Activated T-helper 2 cell treated with anti-CD3 and anti-CD28 coated beads, Interferon-gamma antibody, Interleukin-2, Interleukin-4, amounts not matched to agents 10 μg/mL and 5 μg/mL and 100 μg/mL, durations not matched to agents 14 hours and 24 hours and 36 hours (primary cell): ENCODE measurements around the gene MIER2. TPM values are rescaled to one million over a fixed set of nuclear protein-coding genes. Genes with fewer than 3 reads are reported as not detected.

Experiments used
- DNase-seq: peaks from one replicate; pipeline ENCODE4 v3.0.0; 2021; ENCODE audit warnings: low spot score
- H3K27ac Mint-ChIP-seq: one replicate; pipeline ENCODE4 v1.8.0; 2021; ENCODE audit warnings: mixed read lengths
- H3K27me3 Mint-ChIP-seq: one replicate; pipeline ENCODE4 v1.8.0; 2021; ENCODE audit warnings: low read depth, mixed read lengths
- H3K36me3 Mint-ChIP-seq: one replicate; pipeline ENCODE4 v1.8.0; 2021; ENCODE audit warnings: low read depth, mixed read lengths
- H3K4me1 Mint-ChIP-seq: one replicate; pipeline ENCODE4 v1.8.0; 2021; ENCODE audit warnings: low read depth, mixed read lengths
- H3K4me3 Mint-ChIP-seq: one replicate; pipeline ENCODE4 v1.8.0; 2021; ENCODE audit warnings: low read depth, mild to moderate bottlenecking, moderate library complexity, mixed read lengths
- H3K9me3 Mint-ChIP-seq: one replicate; pipeline ENCODE4 v1.8.0; 2021; ENCODE audit warnings: mixed read lengths
- intact Hi-C: fragments of 100-400 bp; cut with micrococcal nuclease; formaldehyde crosslinking; loops from one replicate; pipeline ENCODE4 v1.15.1; 2023
- total RNA-seq: library from RNA; stranded (reverse); gene quantifications from 2 replicates; pipeline ENCODE4 v1.2.3, GENCODE V29; 2022

MIER2 gene
- total RNA-seq, 1 donor from 2014 or later, result 30.5 TPM

DNA sequence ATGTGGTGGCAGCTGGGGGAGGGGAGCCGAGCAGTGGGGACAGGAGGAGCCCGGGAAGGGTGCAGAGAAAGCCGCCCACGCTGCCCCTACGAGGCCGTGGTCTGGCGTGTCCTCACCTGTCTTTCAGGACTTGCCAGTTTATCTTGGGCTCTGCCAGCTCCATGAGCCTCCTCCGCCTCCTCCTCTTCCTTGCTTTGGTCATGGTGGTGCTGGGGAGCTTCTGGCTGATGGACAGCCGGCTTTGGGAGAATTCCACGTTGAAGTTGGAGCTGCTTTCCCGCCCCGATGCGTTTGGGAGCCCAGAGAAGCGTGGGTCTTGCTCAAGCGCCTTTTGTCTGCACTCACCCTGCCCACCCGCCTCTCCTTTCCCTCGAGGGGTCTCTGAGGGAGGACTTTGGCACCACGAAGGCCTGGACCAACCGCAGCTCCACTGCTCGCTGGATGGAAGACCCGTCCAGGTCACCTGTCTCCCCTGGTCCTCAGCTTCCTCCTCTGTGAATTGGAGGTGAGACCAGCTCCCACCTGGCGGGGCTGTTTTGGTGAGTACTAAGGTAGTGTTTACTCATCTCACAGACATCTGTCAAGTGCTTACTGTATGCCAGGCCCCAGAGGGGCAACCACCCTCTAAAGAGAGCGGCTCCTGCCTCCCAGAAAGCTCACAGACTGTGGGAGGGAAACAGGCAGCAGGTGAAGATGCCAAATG, 29.7 kb upstream of the MIER2 start:
- Mint-ChIP-seq H3K36me3 (no peaks in the 10 kb centered on the region), H3K4me3 (no peak overlapping the region)
- intact Hi-C loops, result no loop called here

DNA sequence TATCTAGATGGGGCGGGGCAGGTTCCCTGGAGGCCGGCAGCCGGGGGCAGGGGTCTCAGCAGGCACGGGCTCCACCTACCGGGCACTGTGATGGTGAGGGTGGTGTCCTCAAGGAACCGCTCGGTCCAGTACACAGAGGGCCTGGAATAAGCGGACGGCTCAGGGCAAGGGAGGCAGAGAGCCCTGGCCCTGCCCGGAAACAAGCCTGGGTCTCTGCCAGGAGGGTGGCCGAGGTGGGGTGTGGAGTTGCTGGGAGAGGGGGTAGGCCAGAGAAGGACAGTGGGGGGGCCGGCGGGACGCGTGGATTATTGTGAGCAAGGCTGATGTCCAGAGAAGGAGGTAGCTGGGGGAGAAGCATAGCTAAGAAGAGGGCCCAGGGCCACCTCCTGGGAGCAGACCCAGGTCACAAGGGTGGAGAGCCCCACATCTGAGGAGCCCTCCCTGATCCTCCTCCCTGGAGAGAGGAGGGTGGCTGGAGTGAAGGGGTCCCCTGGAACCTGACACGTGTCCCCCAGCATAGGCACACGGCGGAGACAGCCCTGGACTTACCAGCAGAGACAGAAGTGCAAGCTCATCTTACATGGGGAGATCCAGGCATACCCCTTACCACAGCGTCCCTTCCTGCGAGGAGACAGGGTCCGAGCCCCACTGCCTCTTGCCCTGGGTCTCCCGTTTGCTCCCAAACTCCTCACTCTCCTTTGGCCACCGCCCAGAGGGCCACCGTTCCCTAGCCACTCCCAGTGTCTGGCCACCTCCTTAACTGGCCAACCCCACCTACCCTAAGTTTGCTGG, 29.0 kb upstream of the MIER2 start:
- Mint-ChIP-seq H3K4me1 (no peaks in the 10 kb centered on the region), H3K4me3 (no peak overlapping the region), H3K36me3 (no peaks in the 10 kb centered on the region), H3K27me3 (no peaks in the 10 kb centered on the region), H3K27ac (no peak overlapping the region), H3K9me3 (no peaks in the 10 kb centered on the region)
- no peak for DNase-seq
- intact Hi-C loops, result no loop called here

More for the DNA sequence above, 29.7 kb upstream of the MIER2 start:
- Mint-ChIP-seq H3K9me3 (no peaks in the 10 kb centered on the region), H3K4me1 (no peaks in the 10 kb centered on the region), H3K27ac (no peak overlapping the region), H3K27me3 (no peaks in the 10 kb centered on the region)
- DNase-seq, result no peak

GRCh38 chr19:372306-372890, 27.8 kb upstream of the MIER2 start:
- Mint-ChIP-seq H3K9me3 (no peaks in the 10 kb centered on the region), H3K4me3 (no peak overlapping the region), H3K27me3 (no peaks in the 10 kb centered on the region), H3K27ac (no peak overlapping the region), H3K4me1 (no peaks in the 10 kb centered on the region), H3K36me3 (no peaks in the 10 kb centered on the region)
- intact Hi-C loops, result no loop called here
- DNase-seq, result no peak

- H3K27me3 Mint-ChIP-seq, result no peaks in the 10 kb centered on the region
- DNase-seq, result no peak
- H3K4me3 Mint-ChIP-seq, result no peak overlapping the region
- intact Hi-C loops, result no loop called here
- H3K27ac Mint-ChIP-seq, result no peak overlapping the region
- no peaks in the 10 kb centered on the region for H3K9me3 Mint-ChIP-seq
- no peaks in the 10 kb centered on the region for H3K4me1 Mint-ChIP-seq
- no peaks in the 10 kb centered on the region for H3K36me3 Mint-ChIP-seq
Measured at GRCh38 chr19:371501-372168, 27.0 kb upstream of the MIER2 start.

- no peaks in the 10 kb centered on the region for H3K27me3 Mint-ChIP-seq
- no peaks in the 10 kb centered on the region for H3K4me1 Mint-ChIP-seq
- no peak overlapping the region for H3K27ac Mint-ChIP-seq
- H3K9me3 Mint-ChIP-seq, result no peaks in the 10 kb centered on the region
- no peak overlapping the region for H3K4me3 Mint-ChIP-seq
- H3K36me3 Mint-ChIP-seq, result no peaks in the 10 kb centered on the region
- DNase-seq, result no peak
- intact Hi-C loops, result no loop called here
Measured at GRCh38 chr19:370641-371330, 26.2 kb upstream of the MIER2 start.

GRCh38 chr19:369876-370275, 25.3 kb upstream of the MIER2 start:
- Mint-ChIP-seq H3K27me3 (no peaks in the 10 kb centered on the region), H3K4me1 (no peaks in the 10 kb centered on the region), H3K4me3 (no peak overlapping the region), H3K36me3 (no peaks in the 10 kb centered on the region), H3K9me3 (no peaks in the 10 kb centered on the region), H3K27ac (no peak overlapping the region)
- no peak for DNase-seq
- intact Hi-C loops, result no loop called here

DNA sequence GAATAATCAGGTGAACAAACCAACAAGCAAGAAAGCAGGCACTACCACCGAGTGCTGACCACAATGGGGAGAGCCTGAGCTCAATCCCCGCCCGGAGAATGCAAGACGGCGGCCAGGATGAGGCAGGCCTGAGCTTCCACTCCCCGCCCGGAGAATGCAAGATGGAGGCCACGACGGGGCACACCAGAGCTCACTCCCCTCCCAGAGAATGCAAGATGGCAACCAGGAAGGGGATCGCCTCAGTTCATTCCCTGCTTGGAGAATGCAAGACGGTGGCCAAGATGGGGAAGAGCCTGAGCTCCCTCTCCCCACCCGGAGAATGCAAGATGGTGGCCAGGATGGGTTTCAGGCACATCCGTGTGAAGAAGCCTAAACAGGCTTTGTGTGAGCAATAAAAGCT, 24.7 kb upstream of the MIER2 start:
- no peaks in the 10 kb centered on the region for H3K36me3 Mint-ChIP-seq
- H3K4me3 Mint-ChIP-seq, result no peak overlapping the region
- intact Hi-C loops, result no loop called here
- no peak for DNase-seq
- H3K9me3 Mint-ChIP-seq, result no peaks in the 10 kb centered on the region
- no peak overlapping the region for H3K27ac Mint-ChIP-seq
- H3K4me1 Mint-ChIP-seq, result no peaks in the 10 kb centered on the region
- no peaks in the 10 kb centered on the region for H3K27me3 Mint-ChIP-seq

DNA sequence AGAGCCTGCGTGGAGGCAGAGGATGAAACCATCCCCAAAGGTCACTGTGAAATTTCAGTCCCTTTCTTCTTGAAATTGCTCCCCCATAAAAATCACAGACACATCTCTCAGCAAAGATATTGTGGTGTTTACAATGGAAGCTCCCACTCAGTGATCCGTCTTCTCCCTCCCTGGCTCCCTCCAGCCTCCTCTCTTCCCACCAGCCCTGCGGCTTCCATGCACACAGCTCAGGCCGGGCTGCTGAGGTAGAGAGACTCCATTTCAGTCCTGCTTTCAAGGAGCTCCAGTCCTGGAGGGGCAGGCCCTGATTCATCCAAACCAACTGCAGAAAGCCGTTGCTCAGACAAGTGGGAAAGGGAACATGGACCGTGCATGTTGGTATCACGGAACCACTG, 24.0 kb upstream of the MIER2 start:
- Mint-ChIP-seq H3K36me3 (no peaks in the 10 kb centered on the region), H3K9me3 (no peaks in the 10 kb centered on the region), H3K4me3 (no peak overlapping the region), H3K27ac (no peak overlapping the region), H3K27me3 (no peaks in the 10 kb centered on the region), H3K4me1 (no peaks in the 10 kb centered on the region)
- DNase-seq, result no peak
- intact Hi-C loops, result no loop called here

GRCh38 chr19:367963-368629, 23.5 kb upstream of the MIER2 start:
- Mint-ChIP-seq H3K27me3 (no peaks in the 10 kb centered on the region), H3K4me1 (no peaks in the 10 kb centered on the region), H3K9me3 (no peaks in the 10 kb centered on the region), H3K4me3 (no peak overlapping the region), H3K27ac (no peak overlapping the region), H3K36me3 (no peaks in the 10 kb centered on the region)
- DNase-seq, result no peak
- intact Hi-C loops, result no loop called here

DNA sequence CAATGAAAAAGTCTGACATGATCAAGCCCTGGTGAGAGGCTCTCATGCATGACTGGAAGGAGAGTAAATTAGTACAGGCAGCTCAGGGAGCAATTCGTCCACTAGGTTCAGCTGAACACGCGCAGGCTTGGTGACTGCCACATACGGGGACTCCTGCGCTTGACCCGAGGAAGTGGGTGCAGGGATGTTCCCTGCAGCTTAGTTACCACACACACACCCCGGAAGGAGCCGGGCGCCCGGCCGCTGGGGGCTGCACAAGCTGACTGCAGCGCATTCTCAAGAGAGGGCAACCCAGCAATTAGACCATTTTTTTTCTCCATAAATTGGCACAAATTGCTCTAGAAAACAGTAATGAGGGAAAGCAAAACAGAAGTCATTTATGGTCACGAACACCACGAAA, 23.0 kb upstream of the MIER2 start:
- no peaks in the 10 kb centered on the region for H3K36me3 Mint-ChIP-seq
- intact Hi-C loops, result no loop called here
- H3K4me3 Mint-ChIP-seq, result no peak overlapping the region
- no peaks in the 10 kb centered on the region for H3K27me3 Mint-ChIP-seq
- H3K4me1 Mint-ChIP-seq, result no peaks in the 10 kb centered on the region
- DNase-seq, result no peak
- no peaks in the 10 kb centered on the region for H3K9me3 Mint-ChIP-seq
- H3K27ac Mint-ChIP-seq, result no peak overlapping the region

DNA sequence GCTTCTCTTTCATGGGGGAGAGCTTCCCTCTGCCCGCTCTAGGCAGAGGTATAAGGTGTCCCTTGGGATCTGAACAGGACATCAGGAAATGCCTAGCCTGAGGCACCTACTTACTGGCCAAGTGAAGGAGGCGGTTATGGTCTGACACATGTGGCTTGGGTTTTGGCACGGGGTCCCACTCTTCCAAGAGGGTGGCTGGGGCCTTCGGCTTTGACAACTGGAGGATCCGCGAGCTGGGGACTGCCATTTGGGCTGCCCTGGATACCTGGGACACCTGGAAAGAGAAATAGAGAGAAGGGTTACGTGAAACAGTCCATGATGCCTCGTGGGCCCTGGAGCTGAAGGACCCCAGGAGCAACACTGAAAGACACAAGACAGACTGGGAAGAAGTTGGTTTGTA, 22.4 kb upstream of the MIER2 start:
- no peak overlapping the region for H3K27ac Mint-ChIP-seq
- no peaks in the 10 kb centered on the region for H3K36me3 Mint-ChIP-seq
- no peak for DNase-seq
- H3K4me3 Mint-ChIP-seq, result no peak overlapping the region
- H3K4me1 Mint-ChIP-seq, result no peaks in the 10 kb centered on the region
- intact Hi-C loops, result no loop called here
- H3K9me3 Mint-ChIP-seq, result no peaks in the 10 kb centered on the region
- H3K27me3 Mint-ChIP-seq, result no peaks in the 10 kb centered on the region

- Mint-ChIP-seq H3K36me3 (no peaks in the 10 kb centered on the region), H3K4me1 (no peaks in the 10 kb centered on the region), H3K27me3 (no peaks in the 10 kb centered on the region), H3K9me3 (no peaks in the 10 kb centered on the region), H3K4me3 (no peak overlapping the region), H3K27ac (no peak overlapping the region)
- no peak for DNase-seq
- intact Hi-C loops, result no loop called here
Measured at GRCh38 chr19:366205-366783, 21.7 kb upstream of the MIER2 start.
